Measurements from ENCODE around the gene DRD2.

DRD2 gene

DNA sequence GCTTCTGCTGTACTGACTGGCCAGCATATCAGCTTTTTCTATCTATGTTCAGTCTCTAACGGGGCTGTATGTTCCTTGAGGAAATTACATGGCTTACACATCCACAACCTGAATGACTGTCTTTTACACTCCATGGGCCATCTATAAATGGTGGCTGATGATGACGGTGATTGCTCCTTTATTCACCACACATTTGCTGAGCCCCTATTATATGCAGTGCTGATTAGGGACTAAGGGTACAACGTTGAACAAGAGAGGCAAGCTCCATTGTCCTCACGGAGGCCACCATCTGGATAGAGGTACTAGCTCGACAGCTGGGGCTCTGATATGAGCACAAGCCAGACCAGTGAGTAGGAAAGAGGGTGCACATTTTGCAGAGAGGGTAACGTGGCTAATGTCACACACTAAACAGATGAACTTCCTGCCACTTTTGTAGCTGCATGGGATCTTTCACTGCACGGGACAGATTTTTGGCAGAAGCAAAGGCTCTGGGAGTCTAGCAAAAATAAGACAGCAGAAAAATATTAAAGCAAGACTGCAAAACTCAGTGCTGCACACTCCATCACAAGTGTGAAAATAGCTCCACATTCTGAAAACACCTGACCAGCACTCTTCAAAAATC is 30.6 kb downstream of the DRD2 start:
- DNase-seq (ENCODE audit: low read depth) = no peak

DNA sequence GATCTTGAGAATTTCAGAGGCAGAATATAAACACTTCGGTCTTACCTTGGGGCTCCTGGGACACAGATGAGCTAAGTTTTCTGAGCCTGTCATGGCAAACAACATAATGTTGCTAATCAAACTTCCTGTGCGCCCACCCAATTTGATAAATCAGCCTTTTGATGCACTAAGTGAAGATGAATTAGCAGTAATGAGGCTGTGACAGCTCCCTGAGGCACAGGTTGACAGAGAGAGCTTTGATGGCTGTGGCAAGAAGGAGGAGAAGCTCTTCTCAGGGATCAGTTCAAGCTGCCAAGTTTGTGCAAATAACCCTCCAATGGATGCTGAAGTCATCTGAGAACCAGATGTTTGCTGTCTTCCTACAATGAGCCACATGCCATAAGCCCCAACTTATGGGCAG is 34.4 kb downstream of the DRD2 start:
- no peak for DNase-seq (ENCODE audit: low read depth)

GRCh38 chr11:113436672-113437252 is 38.4 kb downstream of the DRD2 start:
- DNase-seq (ENCODE audit: low read depth) = no peak

GRCh38 chr11:113435190-113435968 is 39.8 kb downstream of the DRD2 start:
- DNase-seq (ENCODE audit: low read depth) = no peak

DNA sequence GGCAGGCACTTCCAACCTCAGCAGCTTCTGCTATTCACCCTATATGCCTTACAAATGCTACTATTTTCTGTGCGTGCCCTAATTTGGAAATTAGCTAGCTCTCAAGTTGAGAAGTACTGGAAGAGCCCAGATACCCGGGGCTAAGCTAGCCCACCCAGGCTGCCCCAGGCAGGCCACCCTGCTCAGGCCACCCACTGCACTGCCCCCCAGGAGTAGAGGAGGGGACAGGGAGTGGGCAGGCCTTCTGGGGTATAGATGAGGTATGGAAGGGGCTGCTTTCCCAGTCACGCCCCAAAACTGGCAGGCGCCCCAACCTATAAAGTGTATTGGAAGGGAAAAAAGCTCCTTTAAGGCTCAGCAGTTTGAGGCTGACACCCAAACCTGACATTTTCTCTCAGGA is 43.5 kb downstream of the DRD2 start:
- DNase-seq (ENCODE audit: low read depth) = no peak

DNA sequence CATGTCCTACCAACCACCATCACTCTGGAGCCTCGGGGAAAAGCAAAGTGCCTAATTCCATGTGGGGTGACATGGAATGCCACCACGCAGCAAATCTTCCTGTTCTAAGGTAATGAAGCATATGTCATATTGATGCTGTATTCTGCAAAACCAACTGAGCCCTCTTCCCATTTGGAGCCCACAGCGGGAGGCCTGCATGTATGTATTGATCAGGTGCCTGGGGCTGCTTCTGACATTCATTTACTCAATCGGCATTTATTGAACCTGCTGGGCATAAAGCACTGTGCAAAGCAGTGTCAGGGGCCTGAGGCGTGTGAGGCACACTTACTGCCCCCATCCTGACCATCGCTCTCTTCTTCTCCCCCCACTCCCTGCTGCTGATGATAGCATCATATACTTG is 48.5 kb downstream of the DRD2 start:
- DNase-seq (ENCODE audit: low read depth) = no peak

GRCh38 chr11:113420808-113421207 is 54.4 kb downstream of the DRD2 start:
- DNase-seq (ENCODE audit: low read depth) = no peak

DNA sequence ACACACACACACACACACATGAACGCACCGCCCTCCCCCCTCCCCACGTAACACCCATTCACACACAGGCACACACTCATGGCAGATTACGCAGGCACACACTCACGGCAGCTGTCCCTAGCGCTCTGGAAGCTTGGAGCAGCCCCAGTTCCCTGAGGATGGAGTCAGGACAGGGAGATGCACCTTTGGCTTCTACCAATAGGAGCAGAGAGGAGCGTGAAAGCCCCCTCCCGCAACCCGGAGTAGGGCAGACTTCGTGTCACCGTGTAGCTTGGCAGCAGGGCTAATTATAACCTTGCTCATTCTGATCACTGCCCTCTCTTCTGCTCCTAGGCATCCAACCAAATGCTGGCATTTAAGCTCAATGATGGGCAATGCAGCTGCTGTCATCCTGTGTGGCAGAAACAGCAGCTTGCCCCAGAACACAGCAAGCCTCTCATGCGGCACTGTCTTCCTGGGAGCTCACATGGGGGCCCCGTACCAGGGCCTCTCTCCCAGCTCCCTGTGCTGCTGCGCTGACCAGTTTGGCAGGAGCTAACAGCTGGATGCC is 55.7 kb downstream of the DRD2 start:
- no peak for DNase-seq (ENCODE audit: low read depth)

- no peak for DNase-seq (ENCODE audit: low read depth)
Measured at GRCh38 chr11:113417428-113417827, 57.8 kb downstream of the DRD2 start.

DNA sequence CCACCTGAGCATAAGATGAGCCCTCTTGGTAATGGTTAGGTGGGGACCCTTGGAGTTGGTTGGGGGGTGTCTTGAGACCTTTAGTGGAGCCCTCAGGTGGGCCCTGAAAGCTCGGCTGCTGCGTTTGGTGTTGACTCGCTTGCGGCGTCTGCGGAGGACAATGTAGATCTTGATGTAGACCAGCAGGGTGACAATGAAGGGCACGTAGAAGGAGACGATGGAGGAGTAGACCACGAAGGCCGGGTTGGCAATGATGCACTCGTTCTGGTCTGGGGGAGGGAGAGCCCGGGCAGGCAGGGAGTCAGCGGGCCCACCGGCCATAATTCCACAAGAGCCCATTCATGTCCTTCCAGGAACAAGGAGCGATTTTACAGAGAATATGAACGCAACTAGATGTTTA is 59.9 kb downstream of the DRD2 start:
- no peak for DNase-seq (ENCODE audit: low read depth)

DNA sequence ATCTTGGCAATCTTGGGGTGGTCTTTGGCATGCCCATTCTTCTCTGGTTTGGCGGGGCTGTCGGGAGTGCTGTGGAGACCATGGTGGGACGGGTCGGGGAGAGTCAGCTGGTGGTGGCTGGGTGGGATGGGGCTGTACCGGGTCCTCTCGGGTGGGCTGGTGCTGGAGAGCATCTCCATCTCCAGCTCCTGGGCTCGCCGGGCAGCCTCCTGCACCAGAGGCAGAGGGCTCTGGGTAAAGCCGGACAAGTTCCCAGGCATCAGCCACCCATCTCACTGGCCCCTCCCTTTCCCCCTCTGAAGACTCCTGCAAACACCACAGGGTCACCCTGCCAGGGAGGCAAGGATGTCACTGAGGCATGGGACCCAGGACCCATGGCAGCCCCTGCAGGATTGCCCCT is 62.5 kb downstream of the DRD2 start:
- no peak for DNase-seq (ENCODE audit: low read depth)

DNA sequence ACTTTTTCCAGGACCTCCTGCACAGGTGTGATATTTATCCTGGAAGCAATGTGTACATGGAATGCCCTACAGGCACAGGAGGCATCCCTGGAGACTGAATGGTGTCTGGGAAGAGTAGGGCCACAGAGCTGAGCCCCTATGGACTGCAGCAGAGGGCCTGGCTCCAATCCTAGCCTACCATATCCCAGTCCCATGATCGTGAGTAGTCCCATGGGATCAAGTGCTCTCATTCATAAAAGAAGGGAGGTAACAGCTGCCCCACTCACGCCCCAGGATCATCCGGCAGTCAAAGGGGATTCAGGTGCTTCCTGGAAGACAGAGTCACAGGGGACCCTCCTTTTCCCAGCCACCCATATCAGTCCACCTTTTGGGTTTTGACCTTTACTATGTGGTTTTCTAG is 63.7 kb downstream of the DRD2 start:
- no peak for DNase-seq (ENCODE audit: low read depth)

- no peak for DNase-seq (ENCODE audit: low read depth)
Measured at GRCh38 chr11:113410414-113411135, 64.6 kb downstream of the DRD2 start.

DNA sequence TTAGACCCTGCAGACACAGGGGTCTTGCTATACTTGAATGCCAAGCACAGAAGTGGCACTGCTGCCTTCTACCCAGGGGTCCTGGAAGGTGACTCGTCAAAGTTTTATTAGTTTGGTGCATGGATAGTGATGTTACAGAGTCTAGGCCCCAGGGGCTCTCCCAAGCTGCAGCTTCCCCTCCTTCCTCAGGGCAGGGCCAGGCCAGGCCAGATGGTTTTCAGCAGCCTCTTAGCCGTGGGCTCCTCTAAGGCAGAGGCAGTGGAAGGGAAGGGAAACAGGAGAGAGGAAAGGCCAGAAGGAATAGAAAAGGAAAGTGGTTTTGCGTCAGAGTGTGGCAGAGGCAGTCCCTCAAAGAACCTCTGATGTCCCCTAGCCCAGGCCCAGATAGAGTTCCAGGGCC is 65.7 kb downstream of the DRD2 start:
- no peak for DNase-seq (ENCODE audit: low read depth)

- DNase-seq (ENCODE audit: low read depth) = no peak
Measured at GRCh38 chr11:113408887-113409286, 66.3 kb downstream of the DRD2 start.

DNA sequence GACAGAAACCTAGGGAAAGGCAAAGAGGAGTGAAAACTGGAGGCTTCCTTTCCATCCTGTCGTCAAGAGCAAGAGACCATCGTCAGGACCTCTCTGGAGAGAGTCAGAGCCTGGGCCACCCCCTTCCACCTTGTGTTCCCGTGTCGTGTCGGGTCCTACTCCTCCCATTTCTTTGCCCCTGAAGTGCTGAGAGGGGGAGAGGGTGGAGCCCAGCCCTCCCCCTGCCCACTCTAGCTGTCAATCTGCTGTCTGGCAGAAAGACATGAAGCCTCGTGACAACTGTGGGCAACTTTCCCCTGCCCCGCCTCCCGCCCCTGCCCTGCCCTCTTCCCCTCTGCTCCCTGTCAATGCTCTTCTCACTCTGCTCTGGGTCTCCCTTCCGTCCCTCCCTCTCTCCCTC is 67.0 kb downstream of the DRD2 start:
- DNase-seq (ENCODE audit: low read depth) = no peak

GRCh38 chr11:113407163-113407562 is 68.0 kb downstream of the DRD2 start:
- DNase-seq (ENCODE audit: low read depth) = no peak

GRCh38 chr11:113405724-113406478 is 69.3 kb downstream of the DRD2 start:
- DNase-seq (ENCODE audit: low read depth) = no peak

DNA sequence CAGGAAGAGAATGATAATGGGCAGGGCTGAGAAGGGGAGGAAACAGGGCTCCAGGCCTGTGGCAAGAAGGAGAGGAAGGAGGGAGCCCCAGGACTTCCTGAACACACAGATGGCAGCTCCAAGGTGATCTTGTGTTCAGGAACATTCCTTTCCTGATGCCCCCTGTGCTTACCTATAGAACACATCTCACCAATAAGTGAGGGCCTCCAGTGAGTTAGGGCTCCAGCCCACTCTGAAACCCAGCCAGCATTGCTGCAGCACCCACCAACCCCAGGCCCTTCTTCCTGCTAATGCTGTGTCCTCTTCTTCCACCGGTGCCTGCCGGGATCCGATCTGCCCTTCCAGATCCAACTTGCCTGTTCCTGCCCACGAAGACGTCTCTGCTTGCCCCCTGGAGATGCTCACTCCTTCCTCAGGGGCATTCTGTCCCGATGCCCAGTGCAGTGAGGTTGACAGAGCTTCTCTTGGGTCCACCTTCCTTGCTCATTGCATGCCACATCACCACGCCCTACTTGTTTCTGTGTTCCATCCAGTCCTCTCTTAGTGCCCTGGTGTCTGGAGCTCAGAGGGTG is 70.3 kb downstream of the DRD2 start:
- no peak for DNase-seq (ENCODE audit: low read depth)

- DNase-seq (ENCODE audit: low read depth) = no peak
Measured at GRCh38 chr11:113401718-113402117, 73.5 kb downstream of the DRD2 start.

GRCh38 chr11:113400631-113401230 is 74.5 kb downstream of the DRD2 start:
- no peak for DNase-seq (ENCODE audit: low read depth)
